Heart right ventricle (tissue), 16 donors: ENCODE data around the gene WDR47. TPM values are rescaled to one million over a fixed set of nuclear protein-coding genes. Genes with fewer than 3 reads are reported as not detected.
A peak's percentile ranks its signal among the peaks of the same experiment; 100 is the strongest.
"Not testable (repeated sequence)": the region's sequence is repeated elsewhere in the genome, so short reads cannot be mapped to it uniquely, and the experiment has no call there.

Experiments
- ATAC-seq, 8 donors: fragments of 200-7000 bp; cut with Tn5 transposase; one replicate each; pipeline ENCODE4 v1.9.1; 2020; ENCODE audit warnings: mild to moderate bottlenecking in 8 of 8, moderate library complexity in 8 of 8, moderate number of reproducible peaks in 1 of 8
- DNase-seq, 2 donors: peaks; one replicate each; pipeline ENCODE4 v3.0.0-alpha.2; 2020
- H3K27ac ChIP-seq, 10 donors: fragments of 200-600 bp; sonication (generic) in 2 of 10; one replicate each; pipeline versions ENCODE4 v1.5.0 to v1.8.0; 2020 to 2022; ENCODE audit warnings: mild to moderate bottlenecking in 3 of 10
- H3K27me3 ChIP-seq, 7 donors: fragments of 200-600 bp; one replicate each; pipeline ENCODE4 v1.8.0; 2021 to 2022; ENCODE audit warnings: mild to moderate bottlenecking in 2 of 7
- H3K36me3 ChIP-seq, 9 donors: fragments of 200-600 bp; sonication (generic) in 1 of 9; one replicate each; pipeline versions ENCODE4 v1.5.0 to v1.8.0; 2020 to 2022; ENCODE audit warnings: mild to moderate bottlenecking in 2 of 9
- H3K4me1 ChIP-seq, 9 donors: fragments of 200-600 bp; sonication (generic) in 1 of 9; one replicate each; pipeline versions ENCODE4 v1.5.0 to v1.8.0; 2020 to 2022; ENCODE audit warnings: mild to moderate bottlenecking in 4 of 9
- H3K4me3 ChIP-seq, 10 donors: fragments of 200-600 bp; sonication (generic) in 2 of 10; one replicate each; pipeline versions ENCODE4 v1.5.0 to v1.8.0; 2020 to 2022; ENCODE audit warnings: mild to moderate bottlenecking in 7 of 10, moderate library complexity in 2 of 10
- H3K9me3 ChIP-seq, 11 donors: fragments of 200-600 bp in 10 of 11; sonication (generic) in 2 of 11; one replicate each; pipeline versions ENCODE4 v1.5.0 to v1.8.0; 2013 to 2022; ENCODE audit warnings: mild to moderate bottlenecking in 2 of 11, control low read depth in 1 of 11, moderate library complexity in 1 of 11
- WGBS, 2 donors: extraction: QIAGEN DNeasy Blood & Tissue Kit; methylation state at CpG; one replicate each; pipeline ENCODE4 v1.1.7; 2013; ENCODE audit warnings: inconsistent platforms in 1 of 2; 5-methylcytosine and 5-hydroxymethylcytosine counted together
- intact Hi-C, 10 donors: fragments of 100-400 bp; cut with DNase I; formaldehyde crosslinking; loops; one replicate each; pipeline versions ENCODE4 v1.11.1 to v1.14.2; 2022
- polyA plus RNA-seq, 2 donors: library from polyadenylated mRNA; stranded (reverse); fragments of 200-250 nt; gene quantifications; one replicate each; pipeline ENCODE4 v1.2.3, GENCODE V29; 2013
- total RNA-seq, 10 donors: library from RNA; stranded (reverse); fragmentation: NEBNext Ultra II Directional in 3 of 10; extraction: Animal tissue kit (Norgen Biotek cat#: 25700) in 3 of 10; gene quantifications; one replicate each; pipeline versions ENCODE4 v1.2.1 to v1.2.4, GENCODE V29; 2021 to 2023
- TF ChIP-seq, protein P1 (sequence below), 9 donors: fragments of 200-600 bp; sonication (generic) in 2 of 9; IDR thresholded peaks; one replicate each; pipeline versions ENCODE4 v1.5.0 to v1.8.0; 2021 to 2022; ENCODE audit warnings: antibody characterized with exemption in 9 of 9, mild to moderate bottlenecking in 5 of 9, moderate library complexity in 1 of 9
- donor health status: Arrhythmogenic right ventricular cardiomyopathy.
- donor health status: ischemic (EF 13 %, LVEDD 7.1; RV severe dilation, severe dysfunction).
- donor health status: healthy with polysubstance abuse.
- donor health status: DM: no; HTN: yes; CAD: no.
- donor health status: DM: no; HTN: no; CAD: no.
- donor health status: ischemic (EF 25% LVEDD 6.9; RV normal size, moderate dysfunction).
- donor health status: ischemic (EF 25% LVEDD 5.7; RV mildly dilated, moderate dysfunction).
- donor health status: healthy.
- donor health status: DM: yes; HTN: yes; CAD: no.
- donor health status: Ischemic cardiomyopathy.
- donor health status: ischemic (EF 35%, LVEDD 5.7; RV mildly dilated, moderate dysfunction).
- donor health status: nonischemic (EF 11% LVEDD 7.7; RV severe dilation, severe dysfunction).
- donor health status: DM: yes; HTN: yes; CAD: no.
- donor health status: PGD.
- donor health status: ischemic (EF 29% LVEDD 5.4; RV normal size, mild dysfunction).
- donor health status: nonischemic (EF 23%, LVEDD 6.1; RV moderate dilation, normal function).

The WDR47 gene
- total and polyA plus RNA-seq, 12 donors = 3.5 to 20.6 (median 14.0) TPM

DNA sequence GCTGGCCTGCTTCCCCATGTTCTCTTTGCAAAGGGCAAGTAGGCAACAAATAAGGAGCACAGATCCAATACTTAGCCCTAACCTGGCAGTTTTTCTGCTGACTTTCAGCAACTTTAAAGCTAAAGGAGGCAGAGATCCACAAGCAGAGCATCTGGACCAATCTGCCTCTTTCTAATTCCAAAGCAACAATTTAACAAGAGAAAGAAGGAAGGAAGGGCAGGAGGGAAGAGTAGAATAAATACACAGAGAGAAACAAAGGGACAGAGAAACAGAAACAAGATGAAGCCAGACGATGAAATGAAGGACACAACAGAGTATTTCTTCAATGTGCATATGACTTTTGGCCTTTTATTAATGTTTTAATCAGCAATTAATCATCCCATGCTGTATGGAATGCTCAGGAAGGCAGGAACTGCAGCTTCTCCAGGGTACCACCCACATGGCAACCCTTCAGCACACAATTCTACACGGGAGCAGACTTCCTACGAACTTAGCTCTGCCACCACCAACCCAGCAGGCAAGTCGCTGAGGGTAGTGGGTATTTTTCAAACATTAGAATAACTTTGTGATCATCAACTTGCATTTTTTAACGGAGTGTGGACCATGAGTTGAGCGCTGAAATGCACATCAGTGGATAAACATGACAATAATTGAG, 93.9 kb downstream of the WDR47 start:
- H3K27me3 ChIP-seq = no peaks in the 10 kb centered on the region
- peaks cover 0 to 17% (median 13%) of the 10 kb centered on the region in 9 donors for H3K4me1 ChIP-seq
- no peaks in the 10 kb centered on the region for H3K9me3 ChIP-seq
- 24 to 26% methylated on average over 6 of the region's 6 CpGs for WGBS, 2 donors
- DNase-seq = no peak
- H3K36me3 ChIP-seq = peaks cover 0 to 49% (median 28%) of the 10 kb centered on the region in 9 donors
- TF ChIP-seq, protein P1, sequence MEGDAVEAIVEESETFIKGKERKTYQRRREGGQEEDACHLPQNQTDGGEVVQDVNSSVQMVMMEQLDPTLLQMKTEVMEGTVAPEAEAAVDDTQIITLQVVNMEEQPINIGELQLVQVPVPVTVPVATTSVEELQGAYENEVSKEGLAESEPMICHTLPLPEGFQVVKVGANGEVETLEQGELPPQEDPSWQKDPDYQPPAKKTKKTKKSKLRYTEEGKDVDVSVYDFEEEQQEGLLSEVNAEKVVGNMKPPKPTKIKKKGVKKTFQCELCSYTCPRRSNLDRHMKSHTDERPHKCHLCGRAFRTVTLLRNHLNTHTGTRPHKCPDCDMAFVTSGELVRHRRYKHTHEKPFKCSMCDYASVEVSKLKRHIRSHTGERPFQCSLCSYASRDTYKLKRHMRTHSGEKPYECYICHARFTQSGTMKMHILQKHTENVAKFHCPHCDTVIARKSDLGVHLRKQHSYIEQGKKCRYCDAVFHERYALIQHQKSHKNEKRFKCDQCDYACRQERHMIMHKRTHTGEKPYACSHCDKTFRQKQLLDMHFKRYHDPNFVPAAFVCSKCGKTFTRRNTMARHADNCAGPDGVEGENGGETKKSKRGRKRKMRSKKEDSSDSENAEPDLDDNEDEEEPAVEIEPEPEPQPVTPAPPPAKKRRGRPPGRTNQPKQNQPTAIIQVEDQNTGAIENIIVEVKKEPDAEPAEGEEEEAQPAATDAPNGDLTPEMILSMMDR (IDR thresholded peaks at IDR 0.05) = no peak
- peak overlapping the region in 1 of 10 donors; percentile 3 for H3K4me3 ChIP-seq
- no peak overlapping the region for H3K27ac ChIP-seq
- peak in 1 of 8 donors; percentile 56 for ATAC-seq
- intact Hi-C loops = loop anchor here in 1 of 10 donors (5.0 kb wide), 1 partner anchor 164 kb away; the partner anchor contains the start of gene ELAPOR1

DNA sequence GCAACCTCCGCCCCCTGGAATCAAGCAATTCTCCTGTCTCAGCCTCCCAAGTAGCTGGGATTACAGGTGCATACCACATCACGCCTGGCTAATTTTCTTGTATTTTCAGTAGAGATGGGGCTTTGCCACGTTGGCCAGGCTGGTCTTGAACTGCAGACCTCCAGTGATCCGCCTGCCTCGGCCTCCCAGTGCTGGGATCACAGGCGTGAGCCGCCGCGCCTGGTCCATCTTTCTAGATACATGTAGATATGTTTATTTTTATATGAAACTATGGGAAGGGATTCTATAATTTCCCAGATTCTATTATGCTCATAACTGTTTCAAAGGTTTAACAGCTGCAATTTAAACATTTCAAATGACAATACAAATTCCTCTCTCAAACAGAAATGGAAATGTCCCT, 105.7 kb downstream of the WDR47 start:
- peaks cover 0 to 100% (median 64%) of the 10 kb centered on the region in 9 donors for H3K36me3 ChIP-seq
- ATAC-seq (no peak), DNase-seq (no peak)
- TF ChIP-seq, protein P1 (IDR thresholded peaks at IDR 0.05) = no peak
- H3K27ac ChIP-seq = no peak overlapping the region
- no peak overlapping the region for H3K4me3 ChIP-seq
- H3K9me3 ChIP-seq = no peaks in the 10 kb centered on the region
- WGBS, 2 donors = 98 to 99% methylated on average over 9 of the region's 9 CpGs
- H3K4me1 ChIP-seq = no peaks in the 10 kb centered on the region
- no peaks in the 10 kb centered on the region for H3K27me3 ChIP-seq
- intact Hi-C loops = no loop called here

GRCh38 chr1:108933944-108934343, 108.0 kb downstream of the WDR47 start:
- intact Hi-C loops = no loop called here
- no peaks in the 10 kb centered on the region for H3K4me1 ChIP-seq
- H3K27ac ChIP-seq = no peak overlapping the region
- WGBS, 2 donors = 90 to 92% methylated on average over 5 of the region's 5 CpGs
- ATAC-seq (no peak), DNase-seq (no peak)
- no peaks in the 10 kb centered on the region for H3K27me3 ChIP-seq
- TF ChIP-seq, protein P1 (IDR thresholded peaks at IDR 0.05) = no peak
- peaks cover 0 to 100% (median 70%) of the 10 kb centered on the region in 9 donors for H3K36me3 ChIP-seq
- H3K4me3 ChIP-seq = no peak overlapping the region
- no peaks in the 10 kb centered on the region for H3K9me3 ChIP-seq

- DNase-seq, ATAC-seq, H3K4me1 ChIP-seq, intact Hi-C loops, H3K9me3 ChIP-seq, H3K27me3 ChIP-seq, H3K27ac ChIP-seq, H3K4me3 ChIP-seq: not testable (repeated sequence)
- WGBS, 2 donors = 98 to 100% methylated on average over 1 of the region's 1 CpG
- H3K36me3 ChIP-seq = peaks cover 0 to 100% (median 70%) of the 10 kb centered on the region in 9 donors
Observed at GRCh38 chr1:108927565-108927964, 114.3 kb downstream of the WDR47 start.

DNA sequence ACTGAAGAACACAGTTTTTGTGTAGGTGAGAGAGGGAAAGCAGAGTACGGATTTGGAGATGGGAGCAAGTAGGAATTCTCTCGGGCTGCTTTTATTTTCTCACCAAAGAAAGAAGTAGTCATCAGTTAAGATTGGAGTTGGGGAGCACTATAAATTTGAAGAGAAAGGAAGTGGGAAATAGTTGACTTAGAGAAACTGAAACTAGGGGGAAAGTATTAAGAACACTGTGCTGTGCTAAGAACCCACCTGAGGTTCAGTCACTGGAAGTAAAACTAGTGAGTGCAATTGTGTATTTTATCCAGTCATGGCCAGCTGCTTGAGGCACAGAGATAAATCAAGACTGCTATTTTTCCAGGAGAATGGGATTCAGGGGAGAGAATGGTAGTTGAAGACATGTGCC, 116.0 kb downstream of the WDR47 start:
- Histone ChIP-seq H3K4me1 (no peaks in the 10 kb centered on the region), H3K36me3 (peaks cover 0 to 91% (median 56%) of the 10 kb centered on the region in 9 donors), H3K9me3 (no peaks in the 10 kb centered on the region), H3K27ac (no peak overlapping the region), H3K27me3 (no peaks in the 10 kb centered on the region), H3K4me3 (no peak overlapping the region)
- DNase-seq (no peak), ATAC-seq (no peak)
- WGBS, 2 donors = 96% methylated on average over 2 of the region's 2 CpGs
- TF ChIP-seq, protein P1 (IDR thresholded peaks at IDR 0.05) = no peak
- intact Hi-C loops = no loop called here
